WTC11 (cell line): ENCODE results near the gene CTXN1. TPM values are rescaled to one million over a fixed set of nuclear protein-coding genes. Genes with fewer than 3 reads are reported as not detected.

ENCODE experiments used
- ATAC-seq: fragments of 200-7000 bp; cut with Tn5 transposase; 2 replicates; pipeline ENCODE4 v1.10.0; 2021; ENCODE audit warnings: mild to moderate bottlenecking, moderate library complexity
- CTCF ChIA-PET: fragments of 300-600 bp; sonication (Branson Sonifier 250); formaldehyde crosslinking; loops from one replicate; lab custom pipeline; 2021; ENCODE audit warnings: antibody characterized with exemption; lab: Charles Lee
- POLR2A ChIA-PET: fragments of 350-600 bp; sonication (Branson Sonifier 250); formaldehyde crosslinking; loops from one replicate; lab custom pipeline; 2021; ENCODE audit warnings: antibody characterized with exemption; lab: Charles Lee
- DNase-seq: peaks from one replicate; pipeline ENCODE4 v3.0.0; 2021; ENCODE audit warnings: low spot score
- H3K27ac Mint-ChIP-seq: 2 replicates; pipeline ENCODE4 v1.8.0; 2021; ENCODE audit warnings: mixed read lengths
- H3K27me3 Mint-ChIP-seq: 2 replicates; pipeline ENCODE4 v1.8.0; 2021; ENCODE audit warnings: low read depth, mild to moderate bottlenecking, moderate library complexity, mixed read lengths
- H3K36me3 Mint-ChIP-seq: 2 replicates; pipeline ENCODE4 v1.8.0; 2021; ENCODE audit warnings: mixed read lengths
- H3K4me1 Mint-ChIP-seq: 2 replicates; pipeline ENCODE4 v1.8.0; 2022; ENCODE audit warnings: mixed read lengths
- H3K4me3 Mint-ChIP-seq: 2 replicates; pipeline ENCODE4 v1.8.0; 2021; ENCODE audit warnings: mild to moderate bottlenecking, moderate library complexity, mixed read lengths
- H3K9me3 Mint-ChIP-seq: 2 replicates; pipeline ENCODE4 v1.8.0; 2021; ENCODE audit warnings: mixed read lengths
- CBFB ChIP-seq: sonication (generic); formaldehyde crosslinking; IDR thresholded peaks from 2 replicates; pipeline ENCODE4 v1.8.1; 2022; ENCODE audit warnings: mild to moderate bottlenecking, low read depth, missing genetic modification reagents
- CREM ChIP-seq: sonication (generic); formaldehyde crosslinking; IDR thresholded peaks from 2 replicates; pipeline ENCODE4 v1.8.1; 2022; ENCODE audit warnings: mild to moderate bottlenecking, missing genetic modification reagents, moderate library complexity
- FOXP1 ChIP-seq: sonication (generic); formaldehyde crosslinking; IDR thresholded peaks from 2 replicates; pipeline ENCODE4 v1.8.0; 2022; ENCODE audit warnings: missing genetic modification reagents, mild to moderate bottlenecking, moderate library complexity, borderline replicate concordance
- KAT7 ChIP-seq: sonication (generic); formaldehyde crosslinking; IDR thresholded peaks from 2 replicates; pipeline ENCODE4 v1.8.1; 2023; ENCODE audit warnings: missing genetic modification reagents, mild to moderate bottlenecking, borderline replicate concordance
- MYBL2 ChIP-seq: sonication (generic); formaldehyde crosslinking; IDR thresholded peaks from 2 replicates; pipeline ENCODE4 v1.8.1; 2023; ENCODE audit warnings: mild to moderate bottlenecking, moderate library complexity, missing genetic modification reagents
- OVOL2 ChIP-seq: fragments of 250-450 bp; sonication (Bioruptor Pico); IDR thresholded peaks from 2 replicates; pipeline ENCODE4 v1.9.0; 2021; ENCODE audit warnings: mild to moderate bottlenecking, borderline replicate concordance
- SOX15 ChIP-seq: fragments of 250-450 bp; sonication (Bioruptor Pico); IDR thresholded peaks from 2 replicates; pipeline ENCODE4 v1.9.0; 2021; ENCODE audit warnings: mild to moderate bottlenecking
- ZBTB21 ChIP-seq: sonication (generic); formaldehyde crosslinking; IDR thresholded peaks from 2 replicates; pipeline ENCODE4 v1.8.1; 2023; ENCODE audit warnings: mild to moderate bottlenecking, missing genetic modification reagents, borderline replicate concordance
- ZNF416 ChIP-seq: fragments of 250-450 bp; sonication (Bioruptor Pico); IDR thresholded peaks from 2 replicates; pipeline ENCODE4 v1.9.0; 2021; ENCODE audit warnings: mild to moderate bottlenecking, inconsistent platforms
- total RNA-seq: library from RNA; stranded (reverse); gene quantifications from 3 replicates; pipeline ENCODE4 v1.2.3, GENCODE V29; 2021
- TF ChIP-seq, protein P1 (sequence below): sonication (generic); formaldehyde crosslinking; IDR thresholded peaks from 2 replicates; pipeline ENCODE4 v1.8.0; 2022; ENCODE audit warnings: mild to moderate bottlenecking, missing genetic modification reagents
- TF ChIP-seq, protein P2 (sequence below): sonication (generic); formaldehyde crosslinking; IDR thresholded peaks from 2 replicates; pipeline ENCODE4 v1.8.0; 2022; ENCODE audit warnings: missing genetic modification reagents
- TF ChIP-seq, protein P3 (sequence below): fragments of 250-450 bp; sonication (Bioruptor Pico); conservative IDR thresholded peaks from 2 replicates; pipeline ENCODE4 v1.9.0; 2021; ENCODE audit warnings: mild to moderate bottlenecking
- TF ChIP-seq, protein P4 (sequence below): sonication (generic); formaldehyde crosslinking; IDR thresholded peaks from 2 replicates; pipeline ENCODE4 v1.8.0; 2023; ENCODE audit warnings: missing genetic modification reagents, mild to moderate bottlenecking, borderline replicate concordance
- TF ChIP-seq, protein P5 (sequence below): sonication (generic); formaldehyde crosslinking; IDR thresholded peaks from 2 replicates; pipeline ENCODE4 v1.8.1; 2023; ENCODE audit warnings: mild to moderate bottlenecking, missing genetic modification reagents
- TF ChIP-seq, protein P6 (sequence below): fragments of 250-450 bp; sonication (Bioruptor Pico); IDR thresholded peaks from 2 replicates; pipeline ENCODE4 v1.9.0; 2021; ENCODE audit warnings: mild to moderate bottlenecking

CTXN1 gene
- total RNA-seq, 1 experiment from 2014 or later: 48.2 TPM

DNA sequence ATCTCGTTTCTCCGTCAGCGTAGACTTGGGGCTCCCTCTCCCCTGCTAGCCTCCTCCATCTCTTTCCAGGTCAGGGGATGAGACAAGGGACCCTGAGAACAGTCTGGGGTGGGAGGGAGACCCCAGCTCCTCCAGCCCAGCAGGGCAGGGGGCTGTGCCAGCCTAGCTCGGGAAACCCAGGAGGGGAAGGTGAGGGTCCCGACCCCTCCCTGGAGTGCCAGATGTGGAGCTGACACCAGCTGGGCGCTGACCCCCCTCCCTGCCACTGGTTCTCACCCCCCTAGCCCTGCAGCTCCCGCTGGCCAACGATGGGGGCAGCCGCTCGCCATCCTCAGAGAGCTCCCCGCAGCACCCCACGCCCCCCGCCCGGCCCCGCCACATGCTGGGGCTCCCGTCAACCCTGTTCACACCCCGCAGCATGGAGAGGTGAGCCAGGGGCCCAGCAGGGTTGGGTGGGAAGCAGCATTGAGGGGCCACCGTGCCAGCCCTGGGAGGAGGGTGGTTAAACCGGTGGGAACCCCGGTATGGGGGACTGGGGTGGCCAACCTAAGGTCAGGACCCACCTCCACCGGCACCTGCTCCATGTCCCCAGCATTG, 16.4 kb downstream of the CTXN1 start (continued):
- TF ChIP-seq, protein P1, sequence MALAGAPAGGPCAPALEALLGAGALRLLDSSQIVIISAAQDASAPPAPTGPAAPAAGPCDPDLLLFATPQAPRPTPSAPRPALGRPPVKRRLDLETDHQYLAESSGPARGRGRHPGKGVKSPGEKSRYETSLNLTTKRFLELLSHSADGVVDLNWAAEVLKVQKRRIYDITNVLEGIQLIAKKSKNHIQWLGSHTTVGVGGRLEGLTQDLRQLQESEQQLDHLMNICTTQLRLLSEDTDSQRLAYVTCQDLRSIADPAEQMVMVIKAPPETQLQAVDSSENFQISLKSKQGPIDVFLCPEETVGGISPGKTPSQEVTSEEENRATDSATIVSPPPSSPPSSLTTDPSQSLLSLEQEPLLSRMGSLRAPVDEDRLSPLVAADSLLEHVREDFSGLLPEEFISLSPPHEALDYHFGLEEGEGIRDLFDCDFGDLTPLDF (CRISPR knock-in tag): no peak
- TF ChIP-seq, protein P2, sequence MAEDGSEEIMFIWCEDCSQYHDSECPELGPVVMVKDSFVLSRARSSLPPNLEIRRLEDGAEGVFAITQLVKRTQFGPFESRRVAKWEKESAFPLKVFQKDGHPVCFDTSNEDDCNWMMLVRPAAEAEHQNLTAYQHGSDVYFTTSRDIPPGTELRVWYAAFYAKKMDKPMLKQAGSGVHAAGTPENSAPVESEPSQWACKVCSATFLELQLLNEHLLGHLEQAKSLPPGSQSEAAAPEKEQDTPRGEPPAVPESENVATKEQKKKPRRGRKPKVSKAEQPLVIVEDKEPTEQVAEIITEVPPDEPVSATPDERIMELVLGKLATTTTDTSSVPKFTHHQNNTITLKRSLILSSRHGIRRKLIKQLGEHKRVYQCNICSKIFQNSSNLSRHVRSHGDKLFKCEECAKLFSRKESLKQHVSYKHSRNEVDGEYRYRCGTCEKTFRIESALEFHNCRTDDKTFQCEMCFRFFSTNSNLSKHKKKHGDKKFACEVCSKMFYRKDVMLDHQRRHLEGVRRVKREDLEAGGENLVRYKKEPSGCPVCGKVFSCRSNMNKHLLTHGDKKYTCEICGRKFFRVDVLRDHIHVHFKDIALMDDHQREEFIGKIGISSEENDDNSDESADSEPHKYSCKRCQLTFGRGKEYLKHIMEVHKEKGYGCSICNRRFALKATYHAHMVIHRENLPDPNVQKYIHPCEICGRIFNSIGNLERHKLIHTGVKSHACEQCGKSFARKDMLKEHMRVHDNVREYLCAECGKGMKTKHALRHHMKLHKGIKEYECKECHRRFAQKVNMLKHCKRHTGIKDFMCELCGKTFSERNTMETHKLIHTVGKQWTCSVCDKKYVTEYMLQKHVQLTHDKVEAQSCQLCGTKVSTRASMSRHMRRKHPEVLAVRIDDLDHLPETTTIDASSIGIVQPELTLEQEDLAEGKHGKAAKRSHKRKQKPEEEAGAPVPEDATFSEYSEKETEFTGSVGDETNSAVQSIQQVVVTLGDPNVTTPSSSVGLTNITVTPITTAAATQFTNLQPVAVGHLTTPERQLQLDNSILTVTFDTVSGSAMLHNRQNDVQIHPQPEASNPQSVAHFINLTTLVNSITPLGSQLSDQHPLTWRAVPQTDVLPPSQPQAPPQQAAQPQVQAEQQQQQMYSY: no peak
- no peak for TF ChIP-seq CBFB

DNA sequence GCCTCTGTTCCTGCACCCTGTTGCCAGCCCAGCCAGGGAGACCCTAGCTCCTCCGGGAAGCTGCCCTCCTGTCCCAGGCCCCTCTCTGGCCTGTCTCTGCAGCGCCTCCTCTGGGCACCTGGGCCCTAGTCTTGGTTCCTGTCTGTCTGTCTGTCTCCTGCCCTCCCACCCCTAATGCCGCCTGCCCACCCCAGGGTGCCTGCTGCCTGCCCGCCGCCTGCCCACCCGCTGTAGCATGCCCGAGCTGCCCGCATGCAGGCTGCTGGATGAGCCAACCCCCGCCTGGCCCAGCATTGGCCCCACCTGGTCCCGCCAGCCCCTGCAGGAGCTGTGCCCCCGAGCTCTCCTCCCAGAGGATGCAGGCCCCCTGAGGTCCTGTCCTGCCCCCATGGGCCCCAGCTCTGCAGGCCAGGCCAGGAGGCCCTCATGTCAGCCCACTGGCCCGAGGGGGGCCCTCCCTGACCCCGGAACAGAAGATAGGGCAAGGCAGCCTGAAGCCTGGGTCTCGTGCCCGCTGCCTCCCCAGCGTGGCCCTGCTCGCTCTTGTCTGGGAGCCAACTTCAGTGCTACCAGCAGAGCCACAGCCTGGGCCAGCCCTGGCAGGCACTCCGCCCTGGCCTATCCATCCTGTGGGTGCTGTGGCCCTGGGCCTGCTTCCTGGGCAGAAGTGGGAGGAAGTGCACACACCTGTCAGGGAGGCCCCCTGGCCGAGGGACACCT, 17.0 kb downstream of the CTXN1 start:
- DNase-seq (no peak), ATAC-seq (peak; percentile 47)
- no peak overlapping the region for H3K4me3 Mint-ChIP-seq
- H3K36me3 Mint-ChIP-seq: peaks cover 11% of the 10 kb centered on the region
- ChIA-PET CTCF (interaction anchor here (0.6 to 5.1 kb wide), 17 partner anchors 10 to 279 kb away, joined by 3 to 70 read pairs (median 5); partner anchors contain the start of genes LRRC8E, PET100, PRR36 and SNAPC2), POLR2A (interaction anchor here (1.3 kb wide), 1 partner anchor 8 kb away, joined by 4 read pairs; no protein-coding TSS in a partner anchor)
- H3K27me3 Mint-ChIP-seq: no peaks in the 10 kb centered on the region; the same call in 1 of the 2 replicates
- H3K9me3 Mint-ChIP-seq: no peaks in the 10 kb centered on the region
- H3K27ac Mint-ChIP-seq: no peak overlapping the region
- peaks cover 12% of the 10 kb centered on the region for H3K4me1 Mint-ChIP-seq
- no peak for TF ChIP-seq SOX15
- TF ChIP-seq, protein P3, sequence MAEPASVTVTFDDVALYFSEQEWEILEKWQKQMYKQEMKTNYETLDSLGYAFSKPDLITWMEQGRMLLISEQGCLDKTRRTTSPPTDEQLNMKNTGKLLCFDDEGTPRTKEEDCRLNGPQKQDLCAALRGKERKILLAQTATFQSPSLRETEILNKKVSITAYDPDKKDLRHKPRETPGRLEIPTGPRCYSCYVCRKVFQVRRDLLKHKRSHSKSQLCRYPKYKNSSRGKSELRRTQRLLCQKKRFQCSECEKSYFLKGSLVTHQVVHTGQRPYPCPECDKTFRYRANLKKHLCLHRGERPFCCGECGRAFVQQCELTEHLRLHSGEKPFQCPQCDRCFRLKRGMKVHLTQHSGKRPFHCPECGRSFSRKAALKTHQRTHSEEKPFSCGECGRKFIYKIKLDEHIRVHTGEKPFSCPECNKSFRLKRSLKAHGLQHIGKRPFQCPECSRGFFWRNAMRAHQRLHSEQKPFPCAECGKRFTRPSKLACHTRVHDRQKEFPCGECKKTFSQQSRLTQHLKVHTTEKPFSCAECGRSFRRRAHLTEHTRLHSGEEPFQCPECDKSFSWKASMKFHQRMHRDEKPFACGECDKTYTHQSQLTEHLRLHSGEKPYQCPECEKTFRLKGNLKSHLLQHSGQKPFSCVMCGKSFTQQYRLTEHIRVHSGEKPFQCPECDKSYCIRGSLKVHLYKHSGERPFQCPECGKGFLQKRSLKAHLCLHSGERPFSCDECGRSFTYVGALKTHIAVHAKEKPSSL (CRISPR knock-in tag): no peak
- TF ChIP-seq, protein P2: no peak
- TF ChIP-seq OVOL2 (CRISPR knock-in tag): no peak
- no peak for TF ChIP-seq KAT7 (CRISPR knock-in tag)
- no peak for TF ChIP-seq ZNF416
- no peak for TF ChIP-seq FOXP1 (CRISPR knock-in tag)
- TF ChIP-seq, protein P4, sequence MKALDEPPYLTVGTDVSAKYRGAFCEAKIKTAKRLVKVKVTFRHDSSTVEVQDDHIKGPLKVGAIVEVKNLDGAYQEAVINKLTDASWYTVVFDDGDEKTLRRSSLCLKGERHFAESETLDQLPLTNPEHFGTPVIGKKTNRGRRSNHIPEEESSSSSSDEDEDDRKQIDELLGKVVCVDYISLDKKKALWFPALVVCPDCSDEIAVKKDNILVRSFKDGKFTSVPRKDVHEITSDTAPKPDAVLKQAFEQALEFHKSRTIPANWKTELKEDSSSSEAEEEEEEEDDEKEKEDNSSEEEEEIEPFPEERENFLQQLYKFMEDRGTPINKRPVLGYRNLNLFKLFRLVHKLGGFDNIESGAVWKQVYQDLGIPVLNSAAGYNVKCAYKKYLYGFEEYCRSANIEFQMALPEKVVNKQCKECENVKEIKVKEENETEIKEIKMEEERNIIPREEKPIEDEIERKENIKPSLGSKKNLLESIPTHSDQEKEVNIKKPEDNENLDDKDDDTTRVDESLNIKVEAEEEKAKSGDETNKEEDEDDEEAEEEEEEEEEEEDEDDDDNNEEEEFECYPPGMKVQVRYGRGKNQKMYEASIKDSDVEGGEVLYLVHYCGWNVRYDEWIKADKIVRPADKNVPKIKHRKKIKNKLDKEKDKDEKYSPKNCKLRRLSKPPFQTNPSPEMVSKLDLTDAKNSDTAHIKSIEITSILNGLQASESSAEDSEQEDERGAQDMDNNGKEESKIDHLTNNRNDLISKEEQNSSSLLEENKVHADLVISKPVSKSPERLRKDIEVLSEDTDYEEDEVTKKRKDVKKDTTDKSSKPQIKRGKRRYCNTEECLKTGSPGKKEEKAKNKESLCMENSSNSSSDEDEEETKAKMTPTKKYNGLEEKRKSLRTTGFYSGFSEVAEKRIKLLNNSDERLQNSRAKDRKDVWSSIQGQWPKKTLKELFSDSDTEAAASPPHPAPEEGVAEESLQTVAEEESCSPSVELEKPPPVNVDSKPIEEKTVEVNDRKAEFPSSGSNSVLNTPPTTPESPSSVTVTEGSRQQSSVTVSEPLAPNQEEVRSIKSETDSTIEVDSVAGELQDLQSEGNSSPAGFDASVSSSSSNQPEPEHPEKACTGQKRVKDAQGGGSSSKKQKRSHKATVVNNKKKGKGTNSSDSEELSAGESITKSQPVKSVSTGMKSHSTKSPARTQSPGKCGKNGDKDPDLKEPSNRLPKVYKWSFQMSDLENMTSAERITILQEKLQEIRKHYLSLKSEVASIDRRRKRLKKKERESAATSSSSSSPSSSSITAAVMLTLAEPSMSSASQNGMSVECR (CRISPR knock-in tag): no peak
- TF ChIP-seq CREM (CRISPR knock-in tag): no peak
- TF ChIP-seq ZBTB21 (CRISPR knock-in tag): no peak
- no peak for TF ChIP-seq MYBL2 (CRISPR knock-in tag)
- TF ChIP-seq, protein P5, sequence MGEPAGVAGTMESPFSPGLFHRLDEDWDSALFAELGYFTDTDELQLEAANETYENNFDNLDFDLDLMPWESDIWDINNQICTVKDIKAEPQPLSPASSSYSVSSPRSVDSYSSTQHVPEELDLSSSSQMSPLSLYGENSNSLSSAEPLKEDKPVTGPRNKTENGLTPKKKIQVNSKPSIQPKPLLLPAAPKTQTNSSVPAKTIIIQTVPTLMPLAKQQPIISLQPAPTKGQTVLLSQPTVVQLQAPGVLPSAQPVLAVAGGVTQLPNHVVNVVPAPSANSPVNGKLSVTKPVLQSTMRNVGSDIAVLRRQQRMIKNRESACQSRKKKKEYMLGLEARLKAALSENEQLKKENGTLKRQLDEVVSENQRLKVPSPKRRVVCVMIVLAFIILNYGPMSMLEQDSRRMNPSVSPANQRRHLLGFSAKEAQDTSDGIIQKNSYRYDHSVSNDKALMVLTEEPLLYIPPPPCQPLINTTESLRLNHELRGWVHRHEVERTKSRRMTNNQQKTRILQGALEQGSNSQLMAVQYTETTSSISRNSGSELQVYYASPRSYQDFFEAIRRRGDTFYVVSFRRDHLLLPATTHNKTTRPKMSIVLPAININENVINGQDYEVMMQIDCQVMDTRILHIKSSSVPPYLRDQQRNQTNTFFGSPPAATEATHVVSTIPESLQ (CRISPR knock-in tag): no peak
- TF ChIP-seq, protein P6, sequence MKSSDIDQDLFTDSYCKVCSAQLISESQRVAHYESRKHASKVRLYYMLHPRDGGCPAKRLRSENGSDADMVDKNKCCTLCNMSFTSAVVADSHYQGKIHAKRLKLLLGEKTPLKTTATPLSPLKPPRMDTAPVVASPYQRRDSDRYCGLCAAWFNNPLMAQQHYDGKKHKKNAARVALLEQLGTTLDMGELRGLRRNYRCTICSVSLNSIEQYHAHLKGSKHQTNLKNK (CRISPR knock-in tag): no peak
